HG03064 (cell line): ENCODE measurements around the gene COMMD6.

ENCODE experiments used
- ATAC-seq: cut with Tn5 transposase; IDR thresholded peaks from one replicate; pipeline ENCODE4 v1.9.1; 2021; ENCODE audit warnings: low read depth; ENCODE audit not compliant: unreplicated experiment

Gene COMMD6

GRCh38 chr13:75486146-75487062, 51.2 kb downstream of the COMMD6 start:
- no peak for ATAC-seq

- ATAC-seq: no peak
Observed at GRCh38 chr13:75485286-75486062, 52.2 kb downstream of the COMMD6 start.

- ATAC-seq: no peak
Observed at GRCh38 chr13:75482820-75483079, 54.9 kb downstream of the COMMD6 start.

- ATAC-seq: peak; percentile 72
Observed at GRCh38 chr13:75482070-75482819, 55.4 kb downstream of the COMMD6 start, which contains the start of gene TBC1D4. Gene TBC1D4, minus strand, starts transcription at chr13:75482169. Its CDS starts 402 bp downstream, at chr13:75481767.

GRCh38 chr13:75481176-75482069, 56.2 kb downstream of the COMMD6 start:
- ATAC-seq: peak; percentile 26

- ATAC-seq: peak; percentile 3
Observed at GRCh38 chr13:75480671-75481175, 56.9 kb downstream of the COMMD6 start.

GRCh38 chr13:75479102-75479740, 58.4 kb downstream of the COMMD6 start:
- ATAC-seq: no peak

- no peak for ATAC-seq
Observed at GRCh38 chr13:75478659-75479058, 59.0 kb downstream of the COMMD6 start.
